WTC11 (cell line): ENCODE results near the gene FBXO31. TPM values are rescaled to one million over a fixed set of nuclear protein-coding genes. Genes with fewer than 3 reads are reported as not detected.

ENCODE experiments used
- ATAC-seq: fragments of 200-7000 bp; cut with Tn5 transposase; 2 replicates; pipeline ENCODE4 v1.10.0; 2021; ENCODE audit warnings: mild to moderate bottlenecking, moderate library complexity
- CTCF ChIA-PET: fragments of 300-600 bp; sonication (Branson Sonifier 250); formaldehyde crosslinking; loops from one replicate; lab custom pipeline; 2021; ENCODE audit warnings: antibody characterized with exemption; lab: Charles Lee
- POLR2A ChIA-PET: fragments of 350-600 bp; sonication (Branson Sonifier 250); formaldehyde crosslinking; loops from one replicate; lab custom pipeline; 2021; ENCODE audit warnings: antibody characterized with exemption; lab: Charles Lee
- DNase-seq: peaks from one replicate; pipeline ENCODE4 v3.0.0; 2021; ENCODE audit warnings: low spot score
- H3K27ac Mint-ChIP-seq: 2 replicates; pipeline ENCODE4 v1.8.0; 2021; ENCODE audit warnings: mixed read lengths
- H3K27me3 Mint-ChIP-seq: 2 replicates; pipeline ENCODE4 v1.8.0; 2021; ENCODE audit warnings: low read depth, mild to moderate bottlenecking, moderate library complexity, mixed read lengths
- H3K36me3 Mint-ChIP-seq: 2 replicates; pipeline ENCODE4 v1.8.0; 2021; ENCODE audit warnings: mixed read lengths
- H3K4me1 Mint-ChIP-seq: 2 replicates; pipeline ENCODE4 v1.8.0; 2022; ENCODE audit warnings: mixed read lengths
- H3K4me3 Mint-ChIP-seq: 2 replicates; pipeline ENCODE4 v1.8.0; 2021; ENCODE audit warnings: mild to moderate bottlenecking, moderate library complexity, mixed read lengths
- H3K9me3 Mint-ChIP-seq: 2 replicates; pipeline ENCODE4 v1.8.0; 2021; ENCODE audit warnings: mixed read lengths
- CREM ChIP-seq: sonication (generic); formaldehyde crosslinking; IDR thresholded peaks from 2 replicates; pipeline ENCODE4 v1.8.1; 2022; ENCODE audit warnings: mild to moderate bottlenecking, missing genetic modification reagents, moderate library complexity
- EMX1 ChIP-seq: fragments of 250-450 bp; sonication (Bioruptor Pico); IDR thresholded peaks from 2 replicates; pipeline ENCODE4 v1.8.0; 2021; ENCODE audit warnings: mild to moderate bottlenecking
- FOXJ3 ChIP-seq: sonication (generic); formaldehyde crosslinking; IDR thresholded peaks from 2 replicates; pipeline ENCODE4 v1.9.0; 2021; ENCODE audit warnings: missing genetic modification reagents, mild to moderate bottlenecking, borderline replicate concordance
- FOXK1 ChIP-seq: sonication (generic); formaldehyde crosslinking; IDR thresholded peaks from 2 replicates; pipeline ENCODE4 v1.8.0; 2022; ENCODE audit warnings: mild to moderate bottlenecking, moderate library complexity, missing genetic modification reagents
- GABPB1 ChIP-seq: sonication (generic); formaldehyde crosslinking; IDR thresholded peaks from 2 replicates; pipeline ENCODE4 v1.8.1; 2023; ENCODE audit warnings: mild to moderate bottlenecking, missing genetic modification reagents
- GTF2I ChIP-seq: fragments of 250-450 bp; sonication (Bioruptor Pico); conservative IDR thresholded peaks from 2 replicates; pipeline ENCODE4 v1.4.0; 2021; ENCODE audit warnings: mild to moderate bottlenecking
- NR1H2 ChIP-seq: sonication (generic); formaldehyde crosslinking; IDR thresholded peaks from 2 replicates; pipeline ENCODE4 v1.9.0; 2021; ENCODE audit warnings: mild to moderate bottlenecking, moderate library complexity, missing genetic modification reagents
- NR2C2 ChIP-seq: sonication (generic); formaldehyde crosslinking; IDR thresholded peaks from 2 replicates; pipeline ENCODE4 v1.8.0; 2022; ENCODE audit warnings: mild to moderate bottlenecking, missing genetic modification reagents
- SOX15 ChIP-seq: fragments of 250-450 bp; sonication (Bioruptor Pico); IDR thresholded peaks from 2 replicates; pipeline ENCODE4 v1.9.0; 2021; ENCODE audit warnings: mild to moderate bottlenecking
- SP1 ChIP-seq: sonication (generic); formaldehyde crosslinking; conservative IDR thresholded peaks from 2 replicates; pipeline ENCODE4 v1.8.1; 2022; ENCODE audit warnings: missing genetic modification reagents
- ZNF121 ChIP-seq: sonication (generic); formaldehyde crosslinking; IDR thresholded peaks from 2 replicates; pipeline ENCODE4 v1.8.0; 2023; ENCODE audit warnings: missing genetic modification reagents
- total RNA-seq: library from RNA; stranded (reverse); gene quantifications from 3 replicates; pipeline ENCODE4 v1.2.3, GENCODE V29; 2021
- TF ChIP-seq, protein P1 (sequence below): sonication (generic); formaldehyde crosslinking; conservative IDR thresholded peaks from 2 replicates; pipeline ENCODE4 v1.8.1; 2022; ENCODE audit warnings: mild to moderate bottlenecking, missing genetic modification reagents
- TF ChIP-seq, protein P2 (sequence below): sonication (generic); formaldehyde crosslinking; IDR thresholded peaks from 2 replicates; pipeline ENCODE4 v1.8.1; 2023; ENCODE audit warnings: mild to moderate bottlenecking, missing genetic modification reagents
- TF ChIP-seq, protein P3 (sequence below): sonication (generic); formaldehyde crosslinking; IDR thresholded peaks from 2 replicates; pipeline ENCODE4 v1.8.0; 2023; ENCODE audit warnings: missing genetic modification reagents, mild to moderate bottlenecking, borderline replicate concordance
- TF ChIP-seq, protein P4 (sequence below): sonication (generic); formaldehyde crosslinking; IDR thresholded peaks from 2 replicates; pipeline ENCODE4 v1.8.0; 2023; ENCODE audit warnings: mild to moderate bottlenecking, missing genetic modification reagents

The FBXO31 gene
- total RNA-seq, 1 experiment from 2014 or later = 22.6 TPM

DNA sequence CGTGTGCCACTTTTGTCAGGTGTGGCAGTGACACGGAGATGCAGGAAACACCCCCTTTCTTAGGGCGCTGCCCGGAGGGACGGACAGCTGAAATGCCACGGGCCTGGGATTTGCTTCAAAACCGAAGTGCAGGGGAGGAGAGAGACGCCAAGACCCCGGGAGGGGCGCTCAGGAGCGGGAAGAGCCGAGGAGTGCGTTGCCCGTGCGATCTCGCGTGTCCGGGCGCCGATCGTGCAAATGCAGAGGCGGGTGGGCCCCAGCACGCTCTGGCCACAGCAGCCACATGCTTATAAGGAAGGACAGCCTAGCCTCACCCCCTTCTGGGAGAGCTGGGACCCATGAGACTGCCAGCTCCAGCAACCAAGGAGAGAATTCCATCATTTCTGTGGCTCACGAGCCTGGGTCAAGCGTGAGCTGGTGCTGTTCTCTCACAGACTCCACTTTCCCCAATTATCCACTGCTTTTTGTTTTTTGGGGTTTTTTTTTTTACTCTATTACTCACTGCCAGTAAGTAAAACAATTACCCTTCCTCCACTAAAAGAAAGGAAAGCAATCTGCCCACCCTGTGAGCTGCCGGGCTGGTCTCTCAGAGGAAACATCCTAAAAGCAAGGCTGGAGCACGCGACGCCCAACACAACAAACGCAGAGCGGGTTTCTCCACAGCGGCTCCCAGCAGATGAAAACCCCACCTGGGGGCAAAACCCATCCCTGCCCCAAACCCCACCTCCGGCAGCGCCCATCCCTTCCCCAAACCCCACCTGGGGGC, 39.2 kb downstream of the FBXO31 start (continued):
- TF ChIP-seq CREM = no peak
- no peak for TF ChIP-seq SP1 (CRISPR knock-in tag)

DNA sequence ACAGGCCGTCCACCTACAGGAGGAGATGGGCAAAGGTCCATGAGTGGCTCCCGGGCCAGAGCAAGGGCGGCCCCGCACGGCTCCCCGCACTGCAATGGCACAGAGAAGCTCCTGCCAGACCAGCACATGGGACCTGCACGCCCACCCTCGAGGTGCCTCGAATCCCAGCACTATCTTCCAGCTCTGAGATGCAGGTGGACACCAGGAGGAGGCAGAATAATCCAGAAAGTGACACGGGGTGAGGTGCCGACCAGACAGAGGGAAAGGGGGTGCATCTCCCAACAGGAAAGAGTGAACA, 39.9 kb downstream of the FBXO31 start:
- Mint-ChIP-seq H3K27me3 (no peaks in the 10 kb centered on the region), H3K36me3 (peaks cover 21% of the 10 kb centered on the region), H3K4me3 (no peak overlapping the region), H3K9me3 (no peaks in the 10 kb centered on the region), H3K27ac (peak overlapping the region; percentile 89), H3K4me1 (peaks cover 15% of the 10 kb centered on the region)
- ChIA-PET POLR2A (no interaction called here), CTCF (no interaction called here)
- ATAC-seq (no peak), DNase-seq (no peak)
- TF ChIP-seq SOX15 (CRISPR knock-in tag) (no peak), FOXK1 (CRISPR knock-in tag) (no peak), GTF2I (no peak), FOXJ3 (CRISPR knock-in tag) (no peak), ZNF121 (CRISPR knock-in tag) (no peak), NR1H2 (CRISPR knock-in tag) (no peak), EMX1 (CRISPR knock-in tag) (no peak), NR2C2 (CRISPR knock-in tag) (no peak), GABPB1 (CRISPR knock-in tag) (no peak)
- TF ChIP-seq, protein P1, sequence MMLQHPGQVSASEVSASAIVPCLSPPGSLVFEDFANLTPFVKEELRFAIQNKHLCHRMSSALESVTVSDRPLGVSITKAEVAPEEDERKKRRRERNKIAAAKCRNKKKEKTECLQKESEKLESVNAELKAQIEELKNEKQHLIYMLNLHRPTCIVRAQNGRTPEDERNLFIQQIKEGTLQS (CRISPR knock-in tag) = no peak
- TF ChIP-seq, protein P2, sequence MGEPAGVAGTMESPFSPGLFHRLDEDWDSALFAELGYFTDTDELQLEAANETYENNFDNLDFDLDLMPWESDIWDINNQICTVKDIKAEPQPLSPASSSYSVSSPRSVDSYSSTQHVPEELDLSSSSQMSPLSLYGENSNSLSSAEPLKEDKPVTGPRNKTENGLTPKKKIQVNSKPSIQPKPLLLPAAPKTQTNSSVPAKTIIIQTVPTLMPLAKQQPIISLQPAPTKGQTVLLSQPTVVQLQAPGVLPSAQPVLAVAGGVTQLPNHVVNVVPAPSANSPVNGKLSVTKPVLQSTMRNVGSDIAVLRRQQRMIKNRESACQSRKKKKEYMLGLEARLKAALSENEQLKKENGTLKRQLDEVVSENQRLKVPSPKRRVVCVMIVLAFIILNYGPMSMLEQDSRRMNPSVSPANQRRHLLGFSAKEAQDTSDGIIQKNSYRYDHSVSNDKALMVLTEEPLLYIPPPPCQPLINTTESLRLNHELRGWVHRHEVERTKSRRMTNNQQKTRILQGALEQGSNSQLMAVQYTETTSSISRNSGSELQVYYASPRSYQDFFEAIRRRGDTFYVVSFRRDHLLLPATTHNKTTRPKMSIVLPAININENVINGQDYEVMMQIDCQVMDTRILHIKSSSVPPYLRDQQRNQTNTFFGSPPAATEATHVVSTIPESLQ (CRISPR knock-in tag) = no peak
- TF ChIP-seq, protein P3, sequence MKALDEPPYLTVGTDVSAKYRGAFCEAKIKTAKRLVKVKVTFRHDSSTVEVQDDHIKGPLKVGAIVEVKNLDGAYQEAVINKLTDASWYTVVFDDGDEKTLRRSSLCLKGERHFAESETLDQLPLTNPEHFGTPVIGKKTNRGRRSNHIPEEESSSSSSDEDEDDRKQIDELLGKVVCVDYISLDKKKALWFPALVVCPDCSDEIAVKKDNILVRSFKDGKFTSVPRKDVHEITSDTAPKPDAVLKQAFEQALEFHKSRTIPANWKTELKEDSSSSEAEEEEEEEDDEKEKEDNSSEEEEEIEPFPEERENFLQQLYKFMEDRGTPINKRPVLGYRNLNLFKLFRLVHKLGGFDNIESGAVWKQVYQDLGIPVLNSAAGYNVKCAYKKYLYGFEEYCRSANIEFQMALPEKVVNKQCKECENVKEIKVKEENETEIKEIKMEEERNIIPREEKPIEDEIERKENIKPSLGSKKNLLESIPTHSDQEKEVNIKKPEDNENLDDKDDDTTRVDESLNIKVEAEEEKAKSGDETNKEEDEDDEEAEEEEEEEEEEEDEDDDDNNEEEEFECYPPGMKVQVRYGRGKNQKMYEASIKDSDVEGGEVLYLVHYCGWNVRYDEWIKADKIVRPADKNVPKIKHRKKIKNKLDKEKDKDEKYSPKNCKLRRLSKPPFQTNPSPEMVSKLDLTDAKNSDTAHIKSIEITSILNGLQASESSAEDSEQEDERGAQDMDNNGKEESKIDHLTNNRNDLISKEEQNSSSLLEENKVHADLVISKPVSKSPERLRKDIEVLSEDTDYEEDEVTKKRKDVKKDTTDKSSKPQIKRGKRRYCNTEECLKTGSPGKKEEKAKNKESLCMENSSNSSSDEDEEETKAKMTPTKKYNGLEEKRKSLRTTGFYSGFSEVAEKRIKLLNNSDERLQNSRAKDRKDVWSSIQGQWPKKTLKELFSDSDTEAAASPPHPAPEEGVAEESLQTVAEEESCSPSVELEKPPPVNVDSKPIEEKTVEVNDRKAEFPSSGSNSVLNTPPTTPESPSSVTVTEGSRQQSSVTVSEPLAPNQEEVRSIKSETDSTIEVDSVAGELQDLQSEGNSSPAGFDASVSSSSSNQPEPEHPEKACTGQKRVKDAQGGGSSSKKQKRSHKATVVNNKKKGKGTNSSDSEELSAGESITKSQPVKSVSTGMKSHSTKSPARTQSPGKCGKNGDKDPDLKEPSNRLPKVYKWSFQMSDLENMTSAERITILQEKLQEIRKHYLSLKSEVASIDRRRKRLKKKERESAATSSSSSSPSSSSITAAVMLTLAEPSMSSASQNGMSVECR (CRISPR knock-in tag) = no peak
- TF ChIP-seq, protein P4, sequence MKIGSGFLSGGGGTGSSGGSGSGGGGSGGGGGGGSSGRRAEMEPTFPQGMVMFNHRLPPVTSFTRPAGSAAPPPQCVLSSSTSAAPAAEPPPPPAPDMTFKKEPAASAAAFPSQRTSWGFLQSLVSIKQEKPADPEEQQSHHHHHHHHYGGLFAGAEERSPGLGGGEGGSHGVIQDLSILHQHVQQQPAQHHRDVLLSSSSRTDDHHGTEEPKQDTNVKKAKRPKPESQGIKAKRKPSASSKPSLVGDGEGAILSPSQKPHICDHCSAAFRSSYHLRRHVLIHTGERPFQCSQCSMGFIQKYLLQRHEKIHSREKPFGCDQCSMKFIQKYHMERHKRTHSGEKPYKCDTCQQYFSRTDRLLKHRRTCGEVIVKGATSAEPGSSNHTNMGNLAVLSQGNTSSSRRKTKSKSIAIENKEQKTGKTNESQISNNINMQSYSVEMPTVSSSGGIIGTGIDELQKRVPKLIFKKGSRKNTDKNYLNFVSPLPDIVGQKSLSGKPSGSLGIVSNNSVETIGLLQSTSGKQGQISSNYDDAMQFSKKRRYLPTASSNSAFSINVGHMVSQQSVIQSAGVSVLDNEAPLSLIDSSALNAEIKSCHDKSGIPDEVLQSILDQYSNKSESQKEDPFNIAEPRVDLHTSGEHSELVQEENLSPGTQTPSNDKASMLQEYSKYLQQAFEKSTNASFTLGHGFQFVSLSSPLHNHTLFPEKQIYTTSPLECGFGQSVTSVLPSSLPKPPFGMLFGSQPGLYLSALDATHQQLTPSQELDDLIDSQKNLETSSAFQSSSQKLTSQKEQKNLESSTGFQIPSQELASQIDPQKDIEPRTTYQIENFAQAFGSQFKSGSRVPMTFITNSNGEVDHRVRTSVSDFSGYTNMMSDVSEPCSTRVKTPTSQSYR = no peak
